Endodermal cell (in vitro differentiated cells): Measurements from ENCODE around the gene PROSER3. TPM values are rescaled to one million over a fixed set of nuclear protein-coding genes. Genes with fewer than 3 reads are reported as not detected.
A peak's percentile ranks its signal among the peaks of the same experiment; 100 is the strongest.

ENCODE experiments used
- DNase-seq: peaks from one replicate; pipeline ENCODE4 v3.0.0-alpha.2; 2017
- H3K27ac ChIP-seq: 2 replicates; pipeline ENCODE4 v1.5.1; 2013; ENCODE audit warnings: mild to moderate bottlenecking, low read depth, low read length, moderate library complexity
- H3K27me3 ChIP-seq: 2 replicates; pipeline ENCODE4 v1.6.1; 2013; ENCODE audit warnings: mild to moderate bottlenecking, low read length, moderate library complexity; ENCODE audit not compliant: insufficient read depth, control insufficient read depth, poor library complexity, severe bottlenecking
- H3K36me3 ChIP-seq: 2 replicates; pipeline ENCODE4 v1.7.0; 2013; ENCODE audit warnings: mild to moderate bottlenecking, low read length, moderate library complexity; ENCODE audit not compliant: control insufficient read depth, insufficient read depth
- H3K4me1 ChIP-seq: one replicate; pipeline ENCODE4 v1.7.0; 2013; ENCODE audit warnings: low read length; ENCODE audit not compliant: control insufficient read depth, insufficient read depth
- H3K4me3 ChIP-seq: 2 replicates; pipeline ENCODE4 v1.5.1; 2013; ENCODE audit warnings: mild to moderate bottlenecking, low read length, moderate library complexity
- H3K9ac ChIP-seq: 2 replicates; pipeline ENCODE4 v1.6.1; 2013; ENCODE audit warnings: mild to moderate bottlenecking, low read length, moderate library complexity; ENCODE audit not compliant: poor library complexity, severe bottlenecking; ENCODE audit errors: extremely low read depth
- H3K9me3 ChIP-seq: 2 replicates; pipeline ENCODE4 v1.6.1; 2013; ENCODE audit warnings: mild to moderate bottlenecking, low read length, moderate library complexity; ENCODE audit not compliant: control insufficient read depth
- H3K27ac Mint-ChIP-seq: 2 replicates; pipeline ENCODE4 v1.8.0; 2020; ENCODE audit warnings: mixed read lengths
- H3K27me3 Mint-ChIP-seq: 2 replicates; pipeline ENCODE4 v1.8.0; 2021; ENCODE audit warnings: mild to moderate bottlenecking, mixed read lengths; ENCODE audit not compliant: insufficient read depth
- H3K36me3 Mint-ChIP-seq: 2 replicates; pipeline ENCODE4 v1.8.0; 2020; ENCODE audit warnings: low read depth, mixed read lengths
- H3K4me1 Mint-ChIP-seq: 2 replicates; pipeline ENCODE4 v1.8.0; 2020; ENCODE audit warnings: mixed read lengths
- H3K4me3 Mint-ChIP-seq: 2 replicates; pipeline ENCODE4 v1.8.0; 2020; ENCODE audit warnings: mild to moderate bottlenecking, moderate library complexity, mixed read lengths
- H3K9me3 Mint-ChIP-seq: 2 replicates; pipeline ENCODE4 v1.8.0; 2020; ENCODE audit warnings: mild to moderate bottlenecking, mixed read lengths
- CTCF ChIP-seq: fragments of 200-600 bp; sonication (generic); conservative IDR thresholded peaks from 2 replicates; pipeline ENCODE4 v1.5.0; 2021; ENCODE audit warnings: antibody characterized with exemption, mild to moderate bottlenecking
- WGBS, 2 experiments: methylation state at CpG; one replicate each; pipeline versions ENCODE4 v1.1.5 to v1.1.7; 2013; ENCODE audit warnings: missing lambda C conversion rate in 2 of 2, mixed read lengths in 1 of 2; ENCODE audit not compliant: insufficient coverage in 1 of 2, insufficient read length in 1 of 2; 5-methylcytosine and 5-hydroxymethylcytosine counted together
- total RNA-seq, 2 donors: library from RNA; stranded (reverse); fragmentation: NEBNext Ultra II Directional in 1 of 2; extraction: Animal tissue kit (Norgen Biotek cat#: 25700) in 1 of 2; gene quantifications; 2 replicates in 1 of 2; 3 replicates in 1 of 2; pipeline ENCODE4 v1.2.1, GENCODE V29; 2021

The PROSER3 gene
- total RNA-seq, 2 donors from 2014 or later: 37.8 to 45.4 TPM

GRCh38 chr19:35734273-35734672 lies 23.7 kb upstream of the PROSER3 start:
- Histone ChIP-seq H3K4me3 (no peak overlapping the region), H3K9me3 (no peaks in the 10 kb centered on the region), H3K36me3 (peaks cover 76% of the 10 kb centered on the region), H3K4me1 (no peaks in the 10 kb centered on the region), H3K27me3 (no peaks in the 10 kb centered on the region), H3K9ac (no peak overlapping the region), H3K27ac (no peak overlapping the region)
- Mint-ChIP-seq H3K27ac (no peak overlapping the region), H3K27me3 (no peaks in the 10 kb centered on the region), H3K4me1 (no peaks in the 10 kb centered on the region), H3K36me3 (peaks cover 69% of the 10 kb centered on the region), H3K9me3 (no peaks in the 10 kb centered on the region), H3K4me3 (no peak overlapping the region)
- DNase-seq: no peak
- WGBS, 2 experiments: 95 to 97% methylated on average over 8 of the region's 8 CpGs
- TF ChIP-seq CTCF: no peak

GRCh38 chr19:35734889-35735288 lies 23.1 kb upstream of the PROSER3 start:
- H3K4me3 Mint-ChIP-seq: no peak overlapping the region
- peaks cover 72% of the 10 kb centered on the region for H3K36me3 ChIP-seq
- no peaks in the 10 kb centered on the region for H3K4me1 Mint-ChIP-seq
- no peaks in the 10 kb centered on the region for H3K4me1 ChIP-seq
- H3K9ac ChIP-seq: no peak overlapping the region
- DNase-seq: no peak
- 91 to 98% methylated on average over 4 to 5 of the region's 5 CpGs for WGBS, 2 experiments
- H3K4me3 ChIP-seq: no peak overlapping the region
- H3K9me3 ChIP-seq: no peaks in the 10 kb centered on the region
- no peaks in the 10 kb centered on the region for H3K9me3 Mint-ChIP-seq
- no peaks in the 10 kb centered on the region for H3K27me3 ChIP-seq
- no peak overlapping the region for H3K27ac ChIP-seq
- H3K27me3 Mint-ChIP-seq: no peaks in the 10 kb centered on the region
- no peak for TF ChIP-seq CTCF
- peaks cover 63% of the 10 kb centered on the region for H3K36me3 Mint-ChIP-seq
- H3K27ac Mint-ChIP-seq: no peak overlapping the region

- Mint-ChIP-seq H3K27me3 (no peaks in the 10 kb centered on the region), H3K9me3 (no peaks in the 10 kb centered on the region), H3K27ac (no peak overlapping the region), H3K36me3 (peaks cover 49% of the 10 kb centered on the region), H3K4me1 (no peaks in the 10 kb centered on the region), H3K4me3 (no peak overlapping the region)
- Histone ChIP-seq H3K9me3 (no peaks in the 10 kb centered on the region), H3K4me3 (no peak overlapping the region), H3K4me1 (no peaks in the 10 kb centered on the region), H3K9ac (no peak overlapping the region), H3K27me3 (no peaks in the 10 kb centered on the region), H3K36me3 (peaks cover 56% of the 10 kb centered on the region), H3K27ac (no peak overlapping the region)
- peak; percentile 52 for TF ChIP-seq CTCF
- 92 to 98% methylated on average over 11 to 22 of the region's 22 CpGs for WGBS, 2 experiments
- no peak for DNase-seq
These were observed 20.8 kb upstream of the PROSER3 start for GRCh38 chr19:35736913-35737886.
